WI38 (cell line): ENCODE data around the gene SPATA9.

Source experiments
- H3K4me3 ChIP-seq: 2 replicates; pipeline ENCODE4 v1.5.1; 2011; ENCODE audit warnings: low read depth, mild to moderate bottlenecking, control low read depth, low read length
- CTCF ChIP-seq: IDR thresholded peaks from 2 replicates; pipeline ENCODE4 v1.5.1; 2012; ENCODE audit warnings: low read depth, mild to moderate bottlenecking, control low read depth, low read length

The SPATA9 gene

GRCh38 chr5:95668728-95669127, 14.1 kb downstream of the SPATA9 start:
- TF ChIP-seq CTCF = no peak
- H3K4me3 ChIP-seq = no peak overlapping the region

GRCh38 chr5:95668216-95668615, 14.6 kb downstream of the SPATA9 start:
- no peak for TF ChIP-seq CTCF
- no peak overlapping the region for H3K4me3 ChIP-seq

DNA sequence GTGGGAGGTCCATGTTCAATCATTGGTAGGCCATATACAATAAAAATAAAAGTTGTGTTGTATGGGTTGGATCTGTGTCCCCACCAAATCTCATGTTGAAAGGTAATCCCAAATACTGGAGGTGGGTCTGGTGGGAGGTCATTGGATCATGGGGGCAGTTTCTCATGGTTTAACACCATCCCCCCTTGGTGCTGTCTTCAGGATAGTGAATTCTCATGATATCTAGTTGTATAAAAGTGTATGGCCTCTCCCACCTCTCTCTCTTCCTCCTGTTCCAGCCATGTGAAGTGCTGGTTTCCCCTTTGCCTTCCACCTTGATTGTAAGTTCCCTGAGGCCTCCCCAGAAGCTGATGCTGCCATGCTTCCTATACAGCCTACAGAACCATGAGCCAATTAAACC, 15.1 kb downstream of the SPATA9 start:
- TF ChIP-seq CTCF = no peak
- H3K4me3 ChIP-seq = no peak overlapping the region

DNA sequence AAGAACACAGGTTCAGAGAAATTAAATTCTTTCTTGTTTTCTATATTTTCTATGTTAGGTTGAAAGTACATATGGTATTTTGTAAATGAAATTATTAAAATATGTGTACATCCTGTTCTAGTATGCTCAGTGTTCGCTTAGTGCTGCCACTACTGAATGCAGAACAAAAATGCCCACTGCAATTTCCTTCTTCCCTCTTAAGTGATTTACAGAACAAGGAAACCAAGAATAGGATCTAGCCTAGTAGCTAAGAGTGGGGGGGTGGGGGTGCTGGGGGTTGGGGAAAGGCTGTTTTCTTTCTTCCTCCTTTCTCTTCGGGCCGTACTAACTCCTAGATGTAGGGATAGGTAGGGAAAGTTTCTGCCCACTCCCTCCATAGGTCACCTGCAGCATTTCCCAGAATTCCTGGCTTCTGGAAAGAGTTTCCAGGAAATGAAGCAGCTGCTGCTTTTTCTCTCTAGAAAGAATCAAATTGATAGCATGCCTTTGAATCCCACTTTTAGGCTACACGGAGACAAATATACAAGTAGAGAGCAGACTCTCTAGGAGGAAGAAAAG, 15.7 kb downstream of the SPATA9 start:
- no peak overlapping the region for H3K4me3 ChIP-seq
- TF ChIP-seq CTCF = no peak

DNA sequence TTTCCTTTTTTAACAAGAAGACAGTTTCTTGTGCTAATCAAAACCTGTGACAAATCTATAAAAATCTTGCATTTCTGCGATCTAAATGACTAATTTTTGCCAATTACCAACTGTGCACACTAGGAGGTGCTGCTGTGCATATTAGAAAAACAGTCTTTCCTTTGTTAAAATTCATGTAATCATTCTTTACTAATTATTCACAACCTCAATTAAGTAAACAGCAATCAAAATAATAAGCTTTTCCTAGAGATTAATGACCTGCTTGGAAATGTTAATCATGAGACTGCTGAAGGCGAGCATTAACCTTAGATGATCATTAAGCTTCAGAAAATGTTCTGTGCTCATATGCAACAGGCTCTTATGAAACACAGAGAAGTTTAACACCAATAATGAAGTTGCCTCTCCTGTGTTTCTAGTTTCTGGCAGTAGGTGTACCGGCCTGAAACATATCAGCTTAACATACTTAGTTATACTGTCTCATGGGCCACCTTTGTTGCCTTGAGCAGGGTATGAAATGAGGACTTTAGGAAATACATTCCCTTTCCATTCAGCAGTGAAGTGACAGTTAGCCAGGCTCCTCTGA, 18.5 kb downstream of the SPATA9 start:
- peak; percentile 58; the same call in 1 of the 2 replicates for TF ChIP-seq CTCF
- no peak overlapping the region for H3K4me3 ChIP-seq

DNA sequence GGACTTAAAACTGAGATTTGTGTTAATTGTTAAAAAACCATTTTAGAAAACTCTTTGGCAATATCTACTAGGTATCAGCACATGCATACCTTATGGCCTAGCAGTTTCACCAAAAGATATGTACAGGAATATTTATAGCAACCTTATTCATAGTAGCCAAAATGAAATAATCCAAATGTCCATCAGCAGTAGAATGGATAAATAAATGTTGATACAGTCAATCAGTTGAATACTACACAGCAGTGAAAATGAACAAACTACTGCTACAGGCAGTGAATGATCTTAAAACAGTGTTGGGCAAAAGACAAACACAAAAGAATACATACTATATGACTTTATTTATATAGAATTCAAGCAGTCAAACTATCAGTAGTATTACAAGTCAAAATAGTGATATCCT, 19.8 kb downstream of the SPATA9 start:
- no peak for TF ChIP-seq CTCF
- H3K4me3 ChIP-seq = no peak overlapping the region

DNA sequence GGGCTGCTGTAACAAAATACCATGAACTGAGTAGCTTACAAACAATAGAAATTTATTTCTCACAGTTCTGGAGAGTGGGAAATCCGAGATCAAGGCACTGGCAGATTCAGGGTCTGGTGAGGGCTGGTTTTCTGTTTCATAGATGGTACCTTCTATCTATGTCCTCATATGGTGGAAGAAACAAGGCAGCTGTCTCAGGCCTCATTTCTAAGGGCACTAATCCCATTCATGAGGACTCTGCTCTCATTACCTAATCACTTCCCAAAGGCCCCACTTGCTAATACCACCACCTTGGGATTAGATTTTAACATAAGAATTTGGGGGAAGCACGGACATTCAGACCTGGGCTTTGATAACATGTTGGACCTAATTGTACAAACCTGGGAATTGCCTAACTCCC, 22.7 kb downstream of the SPATA9 start:
- no peak overlapping the region for H3K4me3 ChIP-seq
- TF ChIP-seq CTCF = no peak
